HEK293 (cell line): ENCODE results near the gene ANO9.

Experiments
- CTCF ChIA-PET: fragments of 350-600 bp; formaldehyde crosslinking; extraction: SDS; loops from one replicate; lab custom pipeline; 2021; ENCODE audit warnings: antibody characterized with exemption; lab: Yijun Ruan, JAX
- POLR2A ChIA-PET: fragments of 300-600 bp; formaldehyde crosslinking; extraction: SDS; loops from one replicate; lab custom pipeline; 2020; ENCODE audit warnings: antibody characterized with exemption, inconsistent platforms; lab: Yijun Ruan, JAX
- H3K27ac ChIP-seq: fragments of 200-500 bp; sonication (Bioruptor generic); 2 replicates; pipeline ENCODE4 v1.5.1; 2014; ENCODE audit warnings: low read depth, low read length, control low read depth, inconsistent platforms; ENCODE audit errors: extremely low read depth
- H3K36me3 ChIP-seq, 2 experiments: fragments of 200-500 bp in 1 of 2; sonication (Bioruptor generic) in 1 of 2; 1 replicate in 1 of 2; 2 replicates in 1 of 2; pipeline ENCODE4 v1.5.1; 2014 to 2017; ENCODE audit warnings: inconsistent platforms in 2 of 2, low read length in 2 of 2; ENCODE audit not compliant: control insufficient read depth in 2 of 2, insufficient read depth in 1 of 2
- H3K4me1 ChIP-seq: fragments of 200-500 bp; sonication (Bioruptor generic); 2 replicates; pipeline ENCODE4 v1.5.1; 2014; ENCODE audit warnings: mild to moderate bottlenecking, low read length, inconsistent platforms; ENCODE audit not compliant: control insufficient read depth, insufficient read depth
- H3K4me3 ChIP-seq: 2 replicates; pipeline ENCODE4 v1.5.1; 2011; ENCODE audit warnings: low read depth, mild to moderate bottlenecking, control low read depth, low read length, moderate library complexity
- H3K9me3 ChIP-seq: fragments of 200-500 bp; sonication (Bioruptor generic); 2 replicates; pipeline ENCODE4 v1.5.1; 2014; ENCODE audit warnings: low read depth, low read length, inconsistent platforms; ENCODE audit not compliant: control insufficient read depth, insufficient read depth
- GLI4 ChIP-seq: fragments of 450-650 bp; formaldehyde crosslinking; IDR thresholded peaks from 2 replicates; pipeline ENCODE4 v1.5.1; 2016; ENCODE audit warnings: missing biosample characterization, missing genetic modification characterization
- GLIS1 ChIP-seq: fragments of 450-650 bp; formaldehyde crosslinking; IDR thresholded peaks from 2 replicates; pipeline ENCODE4 v1.5.1; 2016; ENCODE audit warnings: missing biosample characterization, missing genetic modification characterization
- GLIS2 ChIP-seq: fragments of 450-650 bp; formaldehyde crosslinking; IDR thresholded peaks from 2 replicates; pipeline ENCODE4 v1.5.1; 2016; ENCODE audit warnings: missing biosample characterization, missing genetic modification characterization
- RBAK ChIP-seq: fragments of 450-650 bp; formaldehyde crosslinking; IDR thresholded peaks from 2 replicates; pipeline ENCODE4 v1.5.1; 2016; ENCODE audit warnings: missing biosample characterization, missing genetic modification characterization
- TRIM28 ChIP-seq: IDR thresholded peaks from 2 replicates; pipeline ENCODE4 v1.6.1; 2011; ENCODE audit warnings: low read length, control low read depth, borderline replicate concordance
- ZEB2 ChIP-seq: fragments of 450-650 bp; formaldehyde crosslinking; IDR thresholded peaks from 2 replicates; pipeline ENCODE4 v1.5.1; 2016; ENCODE audit warnings: missing biosample characterization, missing genetic modification characterization
- ZIC2 ChIP-seq: fragments of 450-650 bp; formaldehyde crosslinking; IDR thresholded peaks from 2 replicates; pipeline ENCODE4 v1.5.1; 2016; ENCODE audit warnings: missing biosample characterization, missing genetic modification characterization
- ZNF112 ChIP-seq: fragments of 450-650 bp; formaldehyde crosslinking; IDR thresholded peaks from 2 replicates; pipeline ENCODE4 v1.5.0; 2017; ENCODE audit warnings: missing biosample characterization, missing genetic modification characterization
- ZNF121 ChIP-seq: fragments of 450-650 bp; formaldehyde crosslinking; IDR thresholded peaks from 2 replicates; pipeline ENCODE4 v1.5.1; 2016; ENCODE audit warnings: missing biosample characterization, missing genetic modification characterization
- ZNF16 ChIP-seq: fragments of 450-650 bp; formaldehyde crosslinking; IDR thresholded peaks from 2 replicates; pipeline ENCODE4 v1.5.1; 2016; ENCODE audit warnings: low read depth, missing biosample characterization, missing genetic modification characterization
- ZNF211 ChIP-seq: fragments of 450-650 bp; formaldehyde crosslinking; IDR thresholded peaks from 2 replicates; pipeline ENCODE4 v1.5.1; 2016; ENCODE audit warnings: low read depth, missing biosample characterization, missing genetic modification characterization
- ZNF274 ChIP-seq, 2 experiments: fragments of 200-500 bp in 1 of 2; fragments of 450-650 bp in 1 of 2; sonication (Bioruptor generic) in 1 of 2; formaldehyde crosslinking in 1 of 2; IDR thresholded peaks; 2 replicates each; pipeline versions ENCODE4 v1.5.1 to v1.6.1; 2014 to 2016; ENCODE audit warnings: borderline replicate concordance in 1 of 2, inconsistent platforms in 1 of 2, low read length in 1 of 2, missing biosample characterization in 1 of 2, missing genetic modification characterization in 1 of 2
- ZNF48 ChIP-seq: fragments of 450-650 bp; formaldehyde crosslinking; IDR thresholded peaks from 2 replicates; pipeline ENCODE4 v1.5.1; 2016; ENCODE audit warnings: missing biosample characterization, missing genetic modification characterization
- ZNF510 ChIP-seq: fragments of 450-650 bp; formaldehyde crosslinking; IDR thresholded peaks from 2 replicates; pipeline ENCODE4 v1.5.1; 2018; ENCODE audit warnings: mild to moderate bottlenecking, missing genetic modification characterization, missing biosample characterization; ENCODE audit not compliant: insufficient replicate concordance
- ZNF513 ChIP-seq: fragments of 450-650 bp; IDR thresholded peaks from 2 replicates; pipeline ENCODE4 v1.5.1; 2018; ENCODE audit warnings: missing biosample characterization, missing genetic modification characterization
- ZNF529 ChIP-seq: fragments of 450-650 bp; formaldehyde crosslinking; IDR thresholded peaks from 2 replicates; pipeline ENCODE4 v1.5.1; 2017; ENCODE audit warnings: missing genetic modification characterization, missing biosample characterization; ENCODE audit not compliant: insufficient replicate concordance
- ZNF670 ChIP-seq: fragments of 450-650 bp; formaldehyde crosslinking; IDR thresholded peaks from 2 replicates; pipeline ENCODE4 v1.5.1; 2016; ENCODE audit warnings: missing biosample characterization, missing genetic modification characterization, low read depth
- ZNF677 ChIP-seq: fragments of 450-650 bp; IDR thresholded peaks from 2 replicates; pipeline ENCODE4 v1.5.0; 2018; ENCODE audit warnings: missing biosample characterization, mild to moderate bottlenecking, missing genetic modification characterization, moderate library complexity
- ZNF76 ChIP-seq: fragments of 450-650 bp; formaldehyde crosslinking; IDR thresholded peaks from 2 replicates; pipeline ENCODE4; 2016; ENCODE audit warnings: low read depth, missing biosample characterization, missing genetic modification characterization, borderline replicate concordance
- ZNF792 ChIP-seq: fragments of 450-650 bp; formaldehyde crosslinking; IDR thresholded peaks from 2 replicates; pipeline ENCODE4 v1.5.1; 2016; ENCODE audit warnings: missing biosample characterization, missing genetic modification characterization
- TF ChIP-seq, protein P1 (sequence below): fragments of 450-650 bp; formaldehyde crosslinking; IDR thresholded peaks from 2 replicates; pipeline ENCODE4 v1.5.1; 2016; ENCODE audit warnings: missing biosample characterization, missing genetic modification characterization
- TF ChIP-seq, protein P2 (sequence below): fragments of 450-650 bp; formaldehyde crosslinking; IDR thresholded peaks from 2 replicates; pipeline ENCODE4 v1.5.1; 2016; ENCODE audit warnings: missing biosample characterization, missing genetic modification characterization

Gene ANO9

GRCh38 chr11:440065-441042, 1.5 kb downstream of the ANO9 start:
- CTCF ChIA-PET: interaction anchor here (0.6 to 1.7 kb wide), 3 partner anchors 8 to 695 kb away, joined by 3 to 7 read pairs (median 3); no protein-coding TSS in a partner anchor
- POLR2A ChIA-PET: interaction anchor here (1.3 kb wide), 1 partner anchor 10 kb away, joined by 3 read pairs; the partner anchor contains the start of gene PTDSS2
- H3K4me3 ChIP-seq: no peak overlapping the region

GRCh38 chr11:439315-440064, 2.3 kb downstream of the ANO9 start:
- TF ChIP-seq, protein P1, sequence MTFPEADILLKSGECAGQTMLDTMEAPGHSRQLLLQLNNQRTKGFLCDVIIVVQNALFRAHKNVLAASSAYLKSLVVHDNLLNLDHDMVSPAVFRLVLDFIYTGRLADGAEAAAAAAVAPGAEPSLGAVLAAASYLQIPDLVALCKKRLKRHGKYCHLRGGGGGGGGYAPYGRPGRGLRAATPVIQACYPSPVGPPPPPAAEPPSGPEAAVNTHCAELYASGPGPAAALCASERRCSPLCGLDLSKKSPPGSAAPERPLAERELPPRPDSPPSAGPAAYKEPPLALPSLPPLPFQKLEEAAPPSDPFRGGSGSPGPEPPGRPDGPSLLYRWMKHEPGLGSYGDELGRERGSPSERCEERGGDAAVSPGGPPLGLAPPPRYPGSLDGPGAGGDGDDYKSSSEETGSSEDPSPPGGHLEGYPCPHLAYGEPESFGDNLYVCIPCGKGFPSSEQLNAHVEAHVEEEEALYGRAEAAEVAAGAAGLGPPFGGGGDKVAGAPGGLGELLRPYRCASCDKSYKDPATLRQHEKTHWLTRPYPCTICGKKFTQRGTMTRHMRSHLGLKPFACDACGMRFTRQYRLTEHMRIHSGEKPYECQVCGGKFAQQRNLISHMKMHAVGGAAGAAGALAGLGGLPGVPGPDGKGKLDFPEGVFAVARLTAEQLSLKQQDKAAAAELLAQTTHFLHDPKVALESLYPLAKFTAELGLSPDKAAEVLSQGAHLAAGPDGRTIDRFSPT (tag by site-specific recombination): peak; percentile 53; the same call in 1 of the 2 replicates
- TF ChIP-seq GLI4 (tag by site-specific recombination) (no peak), ZIC2 (tag by site-specific recombination) (0 out of 2 replicates have a peak, but pooled peaks have one; percentile 9), RBAK (no peak), GLIS1 (tag by site-specific recombination) (peak; percentile 97), TRIM28 (no peak), ZNF16 (tag by site-specific recombination) (no peak), ZNF121 (tag by site-specific recombination) (no peak), ZNF76 (tag by site-specific recombination) (no peak), ZNF274 (IDR thresholded peaks at IDR 0.05; ENCODE audit: low read length) (no peak), ZNF274 (tag by site-specific recombination; IDR thresholded peaks at IDR 0.05; ENCODE audit: borderline replicate concordance) (no peak), ZNF513 (tag by site-specific recombination) (no peak)
- TF ChIP-seq, all 188 proteins: peak for 3
- POLR2A ChIA-PET: no interaction called here
- Histone ChIP-seq H3K27ac (no peak overlapping the region), H3K36me3 (no peaks in the 10 kb centered on the region), H3K4me1 (no peaks in the 10 kb centered on the region), H3K9me3 (no peaks in the 10 kb centered on the region), H3K4me3 (no peak overlapping the region)
- CTCF ChIA-PET: interaction anchor here (0.7 to 1.7 kb wide), 2 partner anchors 9 to 696 kb away, joined by 3 to 7 read pairs; no protein-coding TSS in a partner anchor

More at GRCh38 chr11:440065-441042, 1.5 kb downstream of the ANO9 start:
- no peak for TF ChIP-seq ZNF112
- TF ChIP-seq ZNF529 (tag by site-specific recombination): no peak
- TF ChIP-seq ZNF211 (tag by site-specific recombination): no peak
- TF ChIP-seq, protein P2, sequence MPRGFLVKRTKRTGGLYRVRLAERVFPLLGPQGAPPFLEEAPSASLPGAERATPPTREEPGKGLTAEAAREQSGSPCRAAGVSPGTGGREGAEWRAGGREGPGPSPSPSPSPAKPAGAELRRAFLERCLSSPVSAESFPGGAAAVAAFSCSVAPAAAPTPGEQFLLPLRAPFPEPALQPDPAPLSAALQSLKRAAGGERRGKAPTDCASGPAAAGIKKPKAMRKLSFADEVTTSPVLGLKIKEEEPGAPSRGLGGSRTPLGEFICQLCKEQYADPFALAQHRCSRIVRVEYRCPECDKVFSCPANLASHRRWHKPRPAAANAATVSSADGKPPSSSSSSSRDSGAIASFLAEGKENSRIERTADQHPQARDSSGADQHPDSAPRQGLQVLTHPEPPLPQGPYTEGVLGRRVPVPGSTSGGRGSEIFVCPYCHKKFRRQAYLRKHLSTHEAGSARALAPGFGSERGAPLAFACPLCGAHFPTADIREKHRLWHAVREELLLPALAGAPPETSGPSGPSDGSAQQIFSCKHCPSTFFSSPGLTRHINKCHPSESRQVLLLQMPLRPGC (tag by site-specific recombination): no peak
- TF ChIP-seq ZEB2 (tag by site-specific recombination): no peak
- no peak for TF ChIP-seq ZNF792 (tag by site-specific recombination)
- no peak for TF ChIP-seq ZNF670 (tag by site-specific recombination)
- TF ChIP-seq ZNF677 (tag by site-specific recombination): no peak
- TF ChIP-seq, protein P1 (tag by site-specific recombination): 0 out of 2 replicates have a peak, but pooled peaks have one; percentile 4
- TF ChIP-seq ZNF48 (tag by site-specific recombination): no peak
- TF ChIP-seq ZNF16 (tag by site-specific recombination): peak; percentile 72; the same call in 1 of the 2 replicates
- TF ChIP-seq GLIS2: no peak
- no peak for TF ChIP-seq ZNF510 (tag by site-specific recombination)
- H3K36me3 ChIP-seq: no peaks in the 10 kb centered on the region
- H3K27ac ChIP-seq: no peak overlapping the region
- H3K9me3 ChIP-seq: no peaks in the 10 kb centered on the region
- no peaks in the 10 kb centered on the region for H3K4me1 ChIP-seq
